PC-3 (cell line): ENCODE results near the gene TMPRSS7. TPM values are rescaled to one million over a fixed set of nuclear protein-coding genes. Genes with fewer than 3 reads are reported as not detected.
A peak's percentile ranks its signal among the peaks of the same experiment; 100 is the strongest.

ENCODE experiments used
- ATAC-seq: fragments of 200-7000 bp; cut with Tn5 transposase; 2 replicates; pipeline ENCODE4 v1.9.1; 2020; ENCODE audit warnings: mild to moderate bottlenecking, moderate library complexity
- BruUV-seq: library from RNA; stranded (reverse); fragments of 400-500 nt; replicated peaks from 2 replicates; lab custom pipeline; 2021; lab: Mats Ljungman, UMichigan
- CTCF ChIA-PET: fragments of 300-600 bp; sonication (Branson Sonifier 250); formaldehyde crosslinking; loops from one replicate; lab custom pipeline; 2022; ENCODE audit warnings: antibody characterized with exemption; lab: Charles Lee
- POLR2A ChIA-PET: fragments of 300-600 bp; sonication (Branson Sonifier 250); formaldehyde crosslinking; loops from one replicate; lab custom pipeline; 2022; ENCODE audit warnings: antibody characterized with exemption; ENCODE audit not compliant: unreplicated experiment; lab: Charles Lee
- DNase-seq: peaks from one replicate; pipeline ENCODE4 v3.0.0-alpha.2; 2015
- H2AFZ ChIP-seq: fragments of 300-600 bp; sonication (generic); 2 replicates; pipeline ENCODE4 v1.6.0; 2016; ENCODE audit warnings: antibody characterized with exemption, low read length
- H3F3A ChIP-seq: fragments of 300-600 bp; sonication (generic); one replicate; pipeline ENCODE4 v1.6.0; 2017; ENCODE audit warnings: antibody characterized with exemption, low read length, control low read depth, mild to moderate bottlenecking; ENCODE audit not compliant: unreplicated experiment
- H3K27ac ChIP-seq: fragments of 300-600 bp; sonication (generic); 2 replicates; pipeline ENCODE4 v1.5.1; 2016; ENCODE audit warnings: mild to moderate bottlenecking, low read length
- H3K27me3 ChIP-seq: fragments of 300-600 bp; sonication (generic); 2 replicates; pipeline ENCODE4 v1.6.1; 2016; ENCODE audit warnings: low read length, mixed read lengths
- H3K36me3 ChIP-seq: fragments of 300-600 bp; sonication (generic); 2 replicates; pipeline ENCODE4 v1.6.1; 2016; ENCODE audit warnings: low read depth, mixed run types, low read length, mixed read lengths
- H3K4me1 ChIP-seq: fragments of 300-600 bp; sonication (generic); 2 replicates; pipeline ENCODE4 v1.5.1; 2016; ENCODE audit warnings: low read length; ENCODE audit not compliant: insufficient read depth
- H3K4me2 ChIP-seq: fragments of 300-600 bp; sonication (generic); 2 replicates; pipeline ENCODE4 v1.6.0; 2016; ENCODE audit warnings: low read length
- H3K4me3 ChIP-seq: fragments of 300-600 bp; sonication (generic); 2 replicates; pipeline ENCODE4 v1.5.1; 2016; ENCODE audit warnings: mild to moderate bottlenecking, low read length, mixed read lengths
- H3K79me2 ChIP-seq: fragments of 300-600 bp; sonication (generic); 2 replicates; pipeline ENCODE4 v1.6.1; 2017; ENCODE audit warnings: low read length, mixed read lengths
- H3K9ac ChIP-seq: fragments of 300-600 bp; sonication (generic); 2 replicates; pipeline ENCODE4 v1.6.0; 2016; ENCODE audit warnings: mild to moderate bottlenecking, low read length
- H3K9me2 ChIP-seq: fragments of 300-600 bp; sonication (generic); replicated peaks from 2 replicates; pipeline ENCODE4 v1.6.1; 2016; ENCODE audit warnings: mixed run types, low read length, mixed read lengths
- H3K9me3 ChIP-seq: fragments of 300-600 bp; sonication (generic); 2 replicates; pipeline ENCODE4 v1.6.1; 2016; ENCODE audit warnings: low read length, mixed read lengths
- H4K20me1 ChIP-seq: fragments of 300-600 bp; sonication (generic); 2 replicates; pipeline ENCODE4 v1.6.1; 2016; ENCODE audit warnings: low read length, mixed read lengths
- CTCF ChIP-seq: fragments of 300-600 bp; sonication (generic); conservative IDR thresholded peaks from 2 replicates; pipeline ENCODE4 v1.5.1; 2017; ENCODE audit warnings: antibody characterized with exemption, low read depth, mild to moderate bottlenecking, low read length
- EZH2 ChIP-seq: fragments of 300-600 bp; sonication (generic); IDR thresholded peaks from one replicate; pipeline ENCODE4 v1.6.1; 2017; ENCODE audit warnings: antibody characterized with exemption, mild to moderate bottlenecking, low read length; ENCODE audit not compliant: unreplicated experiment
- EZH2phosphoT487 ChIP-seq: fragments of 300-600 bp; sonication (generic); IDR thresholded peaks from 2 replicates; pipeline ENCODE4 v1.6.1; 2018; ENCODE audit warnings: mild to moderate bottlenecking, antibody characterized with exemption, low read length, borderline replicate concordance
- intact Hi-C: fragments of 100-400 bp; cut with micrococcal nuclease; formaldehyde crosslinking; loops from 2 replicates; pipeline ENCODE4 v1.9.0; 2023
- total RNA-seq: library from RNA; depleted of rRNA; stranded (reverse); fragments of >200 nt; gene quantifications from 2 replicates; pipeline ENCODE4 v1.2.3, GENCODE V29; 2014

Gene TMPRSS7
- total RNA-seq, 1 experiment from 2014 or later = 0.33 TPM

- no peaks in the 10 kb centered on the region for H3K27me3 ChIP-seq
- DNase-seq (peak; percentile 28), ATAC-seq (no peak)
- H3K9me2 ChIP-seq = no peaks in the 10 kb centered on the region
- TF ChIP-seq CTCF (no peak), EZH2phosphoT487 (no peak), EZH2 (no peak)
- H3K9me3 ChIP-seq = no peaks in the 10 kb centered on the region
- H4K20me1 ChIP-seq = no peaks in the 10 kb centered on the region
- CTCF ChIA-PET = interaction anchor here (1.1 kb wide), 1 partner anchor 10 kb away, joined by 4 read pairs; no protein-coding TSS in a partner anchor
- peaks cover 52% of the 10 kb centered on the region for H3K4me1 ChIP-seq
- H3F3A ChIP-seq = peaks cover 4% of the 10 kb centered on the region
- no peak overlapping the region for H3K27ac ChIP-seq
- no peak overlapping the region for H3K9ac ChIP-seq
- H3K4me3 ChIP-seq = no peak overlapping the region
- no peaks in the 10 kb centered on the region for H3K79me2 ChIP-seq
- no peak overlapping the region for H2AFZ ChIP-seq
- H3K4me2 ChIP-seq = no peak overlapping the region
- BruUV-seq = no TSS peak
- no peaks in the 10 kb centered on the region for H3K36me3 ChIP-seq
- POLR2A ChIA-PET = no interaction called here
- intact Hi-C loops = no loop called here
Measured at GRCh38 chr3:112004187-112004586, 30.3 kb upstream of the TMPRSS7 start.

- H3K27me3 ChIP-seq = no peaks in the 10 kb centered on the region
- H3K36me3 ChIP-seq = no peaks in the 10 kb centered on the region
- H3K9me3 ChIP-seq = no peaks in the 10 kb centered on the region
- ATAC-seq (no peak), DNase-seq (no peak)
- intact Hi-C loops = no loop called here
- H2AFZ ChIP-seq = no peak overlapping the region
- H3K9me2 ChIP-seq = no peaks in the 10 kb centered on the region
- no peak overlapping the region for H3K4me3 ChIP-seq
- H3K4me2 ChIP-seq = no peak overlapping the region
- H3K79me2 ChIP-seq = no peaks in the 10 kb centered on the region
- CTCF ChIA-PET = interaction anchor here (1.1 kb wide), 1 partner anchor 9 kb away, joined by 4 read pairs; no protein-coding TSS in a partner anchor
- TF ChIP-seq CTCF (no peak), EZH2 (no peak), EZH2phosphoT487 (no peak)
- H3F3A ChIP-seq = peaks cover 4% of the 10 kb centered on the region
- no peaks in the 10 kb centered on the region for H4K20me1 ChIP-seq
- H3K27ac ChIP-seq = no peak overlapping the region
- H3K4me1 ChIP-seq = peaks cover 52% of the 10 kb centered on the region
- POLR2A ChIA-PET = no interaction called here
- H3K9ac ChIP-seq = no peak overlapping the region
- BruUV-seq = no TSS peak
Measured at GRCh38 chr3:112004669-112005068, 29.9 kb upstream of the TMPRSS7 start.

- H3K9me2 ChIP-seq = no peaks in the 10 kb centered on the region
- H3K9ac ChIP-seq = no peak overlapping the region
- H3K27me3 ChIP-seq = no peaks in the 10 kb centered on the region
- no peaks in the 10 kb centered on the region for H3K9me3 ChIP-seq
- peaks cover 4% of the 10 kb centered on the region for H3F3A ChIP-seq
- H3K27ac ChIP-seq = no peak overlapping the region
- no peak overlapping the region for H3K4me3 ChIP-seq
- H3K36me3 ChIP-seq = no peaks in the 10 kb centered on the region
- DNase-seq (peak; percentile 39), ATAC-seq (no peak)
- H2AFZ ChIP-seq = peak overlapping the region; percentile 42; the same call in 1 of the 2 replicates
- H3K4me2 ChIP-seq = no peak overlapping the region
- peaks cover 52% of the 10 kb centered on the region for H3K4me1 ChIP-seq
- TF ChIP-seq EZH2phosphoT487 (no peak), CTCF (no peak), EZH2 (no peak)
- ChIA-PET POLR2A (no interaction called here), CTCF (no interaction called here)
- H4K20me1 ChIP-seq = no peaks in the 10 kb centered on the region
- BruUV-seq = no TSS peak
- intact Hi-C loops = no loop called here
- H3K79me2 ChIP-seq = no peaks in the 10 kb centered on the region
Measured at GRCh38 chr3:112005091-112005672, 29.4 kb upstream of the TMPRSS7 start.
